ENCODE data around the gene OR5AU1. TPM values are rescaled to one million over a fixed set of nuclear protein-coding genes. Genes with fewer than 3 reads are reported as not detected.
"Not testable (repeated sequence)": the region's sequence is repeated elsewhere in the genome, so short reads cannot be mapped to it uniquely, and the experiment has no call there.

OR5AU1 gene
- polyA plus RNA-seq, 10 donors: 0.01 to 0.05 (median 0.03) TPM; not detected in 5

- DNase-seq: no peak
These were observed 26.3 kb upstream of the OR5AU1 start for GRCh38 chr14:21182166-21182565.

DNA sequence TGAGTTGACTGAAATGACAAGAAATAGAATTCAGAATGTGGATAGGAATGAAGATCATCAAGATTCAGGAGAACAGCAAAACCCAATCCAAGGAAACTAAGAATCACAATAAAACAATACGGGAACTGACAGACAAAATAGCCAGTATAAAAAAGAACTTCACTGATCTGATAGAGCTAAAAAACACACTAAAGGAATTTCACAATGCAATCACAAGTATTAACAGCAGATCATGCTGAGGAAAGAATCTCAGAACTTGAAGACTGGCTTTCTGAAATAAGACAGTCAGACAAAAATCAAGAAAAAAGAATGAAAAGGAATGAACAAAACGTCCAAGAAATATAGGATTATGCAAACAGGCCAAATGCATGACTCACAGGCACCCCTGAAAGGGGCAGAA lies 15.3 kb upstream of the OR5AU1 start:
- no peak for DNase-seq

DNA sequence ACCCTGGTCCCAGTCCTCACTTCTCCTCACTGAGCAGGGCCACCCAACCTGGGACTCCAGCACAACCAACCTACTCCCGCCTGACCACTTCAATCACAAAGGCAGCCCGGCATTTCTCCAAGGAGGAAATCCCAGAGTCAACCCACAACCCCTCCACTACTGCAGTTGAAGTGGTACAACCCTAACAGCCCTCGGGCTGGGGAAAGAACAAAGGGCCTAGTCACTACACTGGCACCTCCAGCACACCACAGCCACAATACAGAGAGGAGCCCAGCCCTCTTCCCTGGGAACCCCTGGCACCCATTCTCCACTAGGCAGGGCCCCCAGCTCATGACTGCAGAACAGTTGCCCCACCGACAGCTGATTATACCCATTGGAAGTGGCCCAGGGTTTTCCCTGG lies 13.7 kb upstream of the OR5AU1 start:
- no peak for DNase-seq

DNA sequence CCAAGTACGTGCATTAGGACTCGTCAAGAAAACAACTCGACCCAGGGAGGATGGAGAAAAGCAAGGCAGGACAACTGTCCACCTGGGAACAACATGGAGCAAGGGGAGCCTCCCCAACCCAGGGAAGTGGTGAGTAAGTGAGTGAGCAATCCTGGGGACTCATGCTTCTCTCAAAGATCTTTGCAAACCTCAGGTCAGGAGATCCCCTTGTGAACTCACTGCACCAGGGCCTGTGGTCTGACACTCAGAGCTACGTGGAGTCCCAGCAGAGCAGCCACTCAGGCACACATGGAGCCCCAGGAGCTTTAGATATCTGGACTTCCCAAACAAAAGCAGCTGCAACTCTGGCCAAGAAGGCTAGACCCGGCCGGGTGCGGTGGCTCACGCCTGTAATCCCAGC lies 12.2 kb upstream of the OR5AU1 start:
- no peak for DNase-seq

GRCh38 chr14:21165670-21166069 lies 9.8 kb upstream of the OR5AU1 start:
- not testable (repeated sequence) for DNase-seq

- DNase-seq: peak in 1 of 3 donors; percentile 9
These were observed 9.2 kb upstream of the OR5AU1 start for GRCh38 chr14:21165002-21165605.

- no peak for DNase-seq
These were observed 8.0 kb upstream of the OR5AU1 start for GRCh38 chr14:21163871-21164291.

GRCh38 chr14:21162081-21162480 lies 6.2 kb upstream of the OR5AU1 start:
- DNase-seq: no peak

DNA sequence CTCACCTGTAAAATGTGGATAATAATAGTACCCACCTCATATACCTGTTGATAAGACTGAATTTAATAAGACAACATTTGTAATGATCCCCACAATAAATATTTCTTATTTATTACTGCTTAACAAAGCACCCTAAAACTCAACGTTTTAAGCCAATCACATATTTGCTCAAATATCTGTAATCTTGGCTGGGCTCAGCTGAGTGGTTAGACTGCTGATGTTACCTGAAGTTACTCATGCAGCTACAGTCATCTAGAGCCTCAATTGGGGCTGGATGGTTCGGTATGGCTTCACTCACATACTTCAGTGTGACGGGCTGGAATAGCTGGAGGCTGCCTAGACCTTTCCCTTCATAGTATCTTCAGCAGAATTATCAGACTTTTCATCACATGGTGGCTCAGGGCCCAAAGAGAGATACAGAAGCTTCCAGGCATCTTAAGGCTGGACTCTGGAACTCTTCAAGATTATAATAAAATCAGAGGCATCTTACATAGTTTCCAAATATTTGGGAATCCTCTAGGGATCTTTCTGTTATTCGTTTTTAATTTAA lies 4.3 kb upstream of the OR5AU1 start:
- no peak for DNase-seq

- DNase-seq: not testable (repeated sequence)
These were observed 2.3 kb upstream of the OR5AU1 start for GRCh38 chr14:21158175-21158574.

DNA sequence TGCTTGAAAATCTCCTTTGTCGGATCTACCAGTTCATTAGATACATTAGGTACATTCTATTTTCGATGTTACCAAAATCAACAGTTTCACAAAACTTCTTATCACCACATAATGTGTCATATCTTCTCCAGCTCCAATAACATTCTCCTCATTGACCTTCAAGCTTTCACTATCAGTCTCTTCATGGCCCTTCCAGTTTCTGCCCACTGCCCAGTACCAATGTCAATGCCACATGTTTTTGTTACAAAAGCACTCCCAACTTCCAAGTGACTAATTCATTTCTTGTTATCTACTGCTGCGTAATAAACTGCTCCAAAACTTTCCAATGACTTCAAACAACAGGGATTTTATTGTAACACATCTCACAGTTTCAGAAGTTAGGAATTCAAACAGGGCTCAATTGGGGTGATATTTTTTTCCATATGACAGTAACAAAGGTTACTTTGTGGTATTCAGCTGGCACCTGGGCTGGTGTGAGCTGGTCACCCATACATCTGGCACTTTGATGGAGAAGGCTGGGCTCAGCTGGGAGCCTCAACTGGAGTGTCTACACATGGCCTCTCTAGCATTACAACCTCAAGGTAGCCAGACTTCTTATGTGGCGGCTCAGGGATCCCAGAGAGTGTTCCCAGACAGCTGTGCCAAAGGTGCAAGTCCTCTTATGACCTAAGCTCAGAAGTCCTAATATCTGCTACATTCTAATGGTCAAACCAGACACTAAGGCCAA lies 6.1 kb downstream of the OR5AU1 start:
- no peak for DNase-seq

- DNase-seq: no peak
These were observed 10.4 kb downstream of the OR5AU1 start for GRCh38 chr14:21145437-21145836.

DNA sequence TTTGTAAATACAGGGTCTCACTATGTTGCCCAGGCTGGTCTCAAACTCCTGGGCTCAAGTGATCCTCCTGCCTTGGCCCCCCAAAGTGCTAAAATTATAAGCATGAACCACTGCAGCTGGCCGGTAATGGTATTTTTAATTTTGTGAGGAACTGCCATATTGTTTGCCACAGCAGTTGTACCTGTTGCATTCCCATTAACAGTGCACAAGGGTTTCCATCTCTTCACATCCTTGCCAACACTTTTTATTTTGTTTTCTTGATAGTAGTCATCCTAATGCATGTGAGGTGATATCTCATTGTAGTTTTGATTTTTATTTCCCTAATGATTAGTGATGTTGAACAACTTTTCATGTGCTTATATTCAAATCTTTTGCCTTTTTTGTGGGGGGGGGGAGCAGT lies 13.5 kb downstream of the OR5AU1 start:
- DNase-seq: no peak

DNA sequence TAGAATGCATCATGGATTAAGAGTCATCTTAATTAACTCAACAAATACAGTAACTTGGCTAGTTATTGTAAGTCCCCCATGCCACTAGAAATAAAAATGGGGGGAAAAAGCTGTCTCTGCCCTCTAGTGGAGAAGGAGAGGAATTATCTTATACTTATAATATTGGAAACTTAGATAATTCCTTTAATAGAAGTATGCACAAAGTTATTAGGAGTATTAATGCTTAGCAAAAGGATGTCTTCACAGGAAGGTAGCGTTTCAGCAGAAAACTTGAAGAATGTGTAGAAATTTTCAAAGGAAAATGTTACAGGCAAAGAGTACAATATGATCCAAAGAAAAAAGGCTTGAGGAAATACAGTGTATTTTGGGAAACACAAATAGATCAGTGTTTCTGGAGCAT lies 19.8 kb downstream of the OR5AU1 start:
- DNase-seq: peak in 1 of 3 donors; percentile 3

DNA sequence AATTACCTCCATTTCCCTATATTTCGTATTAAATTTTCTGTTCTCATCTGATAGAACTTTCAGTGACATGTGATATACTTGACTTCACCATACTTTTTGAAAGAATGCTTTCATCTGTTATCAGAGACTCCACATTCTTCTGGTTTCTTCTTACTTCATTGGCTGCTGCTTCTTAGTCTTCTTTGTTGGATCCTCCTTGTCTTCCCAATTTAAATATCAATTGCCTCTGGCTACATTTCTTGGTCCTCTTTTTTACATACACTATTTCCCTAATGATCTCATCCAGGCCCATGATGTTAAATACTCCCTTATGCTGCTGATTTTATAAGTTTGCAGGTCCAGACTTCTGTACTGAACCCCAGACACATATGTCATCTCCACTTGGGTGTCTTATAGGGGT lies 22.0 kb downstream of the OR5AU1 start:
- no peak for DNase-seq

DNA sequence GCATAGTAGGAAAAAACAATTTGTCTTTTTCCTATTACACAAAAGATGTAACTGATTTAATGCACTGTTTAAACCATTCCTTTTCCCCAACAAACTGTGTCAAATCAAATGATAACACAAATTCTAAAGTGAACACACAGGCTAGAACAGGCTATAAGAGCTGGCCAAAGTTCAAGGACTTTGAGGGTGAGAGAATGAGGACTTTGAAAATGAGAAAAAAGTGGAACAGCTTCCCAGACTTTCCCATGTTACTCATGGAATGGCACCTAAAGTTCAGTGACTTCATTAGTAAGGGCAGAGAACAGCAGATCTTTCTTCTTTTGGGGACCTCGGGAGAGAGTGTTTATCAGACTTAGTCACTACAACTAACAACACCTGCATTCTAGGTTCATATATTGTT lies 32.4 kb downstream of the OR5AU1 start:
- no peak for DNase-seq

GRCh38 chr14:21121122-21121521 lies 34.7 kb downstream of the OR5AU1 start:
- DNase-seq: no peak

DNA sequence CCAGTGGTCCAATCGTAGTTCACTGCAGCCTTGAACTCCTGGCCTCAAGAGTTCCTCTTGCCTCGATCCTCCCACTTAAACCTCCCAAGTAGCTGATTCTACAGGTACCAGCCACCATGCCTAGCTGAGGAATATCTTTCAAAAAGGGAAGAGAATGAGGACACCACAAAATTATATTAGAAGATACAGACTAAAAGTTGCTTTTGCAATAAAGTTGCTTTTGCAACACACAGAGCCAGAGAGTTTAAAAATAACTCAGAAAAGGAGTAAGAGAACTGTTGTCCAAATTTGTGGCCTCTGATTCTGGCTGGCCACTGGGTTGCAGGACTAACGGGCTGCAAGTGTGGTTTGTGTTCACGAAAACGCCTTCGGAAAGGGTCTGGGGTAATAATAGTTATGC lies 35.2 kb downstream of the OR5AU1 start:
- no peak for DNase-seq

DNA sequence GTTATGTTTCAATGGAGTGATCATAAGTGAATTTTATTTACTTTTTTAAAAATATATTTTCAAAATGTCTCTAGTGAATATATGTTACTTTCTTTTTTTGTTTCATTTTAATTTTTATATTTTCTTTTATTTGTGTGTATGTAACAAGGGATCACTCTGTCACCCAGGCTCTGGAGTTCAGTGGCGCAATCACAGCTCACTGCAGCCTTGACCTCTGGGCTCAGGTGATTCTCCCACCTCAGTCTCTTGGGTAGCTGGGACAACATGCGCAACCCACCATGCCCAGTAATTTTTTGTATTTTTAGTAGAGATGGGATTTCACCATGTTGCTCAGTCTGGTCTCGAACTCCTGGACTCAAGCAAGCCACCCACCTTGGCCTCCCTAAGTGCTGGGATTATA lies 36.9 kb downstream of the OR5AU1 start:
- DNase-seq: no peak

GRCh38 chr14:21113369-21113768 lies 42.5 kb downstream of the OR5AU1 start:
- DNase-seq: no peak

DNA sequence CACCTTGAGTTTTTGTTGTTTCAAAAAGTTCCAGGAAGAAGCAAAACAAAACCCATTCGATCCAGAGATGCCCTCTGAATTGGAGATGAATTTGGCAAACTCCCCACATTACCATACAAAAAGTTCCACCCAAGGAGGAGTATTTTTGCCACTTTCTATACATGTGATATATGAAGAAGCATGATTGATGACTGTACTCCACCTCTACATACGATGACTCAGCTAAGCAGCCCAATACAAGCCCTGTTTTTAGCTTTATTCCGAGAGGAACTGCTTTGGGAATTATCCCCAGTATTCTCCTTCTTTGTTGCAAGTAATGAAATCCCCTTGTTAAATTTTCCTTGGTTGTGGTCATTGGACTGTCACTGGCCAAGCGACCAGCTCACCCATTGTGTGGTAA lies 43.6 kb downstream of the OR5AU1 start:
- no peak for DNase-seq

- no peak for DNase-seq
These were observed 46.3 kb downstream of the OR5AU1 start for GRCh38 chr14:21109377-21110138.

- no peak for DNase-seq
These were observed 47.1 kb downstream of the OR5AU1 start for GRCh38 chr14:21108791-21109190.

Measured in muscle of back (tissue), 11 donors.